Breast epithelium (tissue), 3 donors: ENCODE measurements around the gene FLT4.

Experiments used
- CTCF ChIP-seq, 3 donors: fragments of 450-650 bp; IDR thresholded peaks; one replicate each; pipeline ENCODE4 v1.5.1; 2016 to 2017; ENCODE audit warnings: antibody characterized with exemption in 3 of 3, mild to moderate bottlenecking in 3 of 3, moderate library complexity in 3 of 3
- POLR2A ChIP-seq: fragments of 450-650 bp; IDR thresholded peaks from one replicate; pipeline ENCODE4 v1.6.1; 2016; ENCODE audit warnings: antibody characterized with exemption, mild to moderate bottlenecking, moderate library complexity

GRCh38 chr5:180557217-180557809 lies 92.1 kb downstream of the FLT4 start:
- TF ChIP-seq CTCF (IDR thresholded peaks at IDR 0.05), result no peak
- no peak for TF ChIP-seq POLR2A
